Stimulated activated CD8-positive, alpha-beta memory T cell treated with anti-CD3 and anti-CD28 coated beads, Interleukin-4, amount 100 ng/mL, for 1 hour (primary cell): ENCODE results near the gene NOL6.
A peak's percentile ranks its signal among the peaks of the same experiment; 100 is the strongest.
"Not testable (repeated sequence)": the region's sequence is repeated elsewhere in the genome, so short reads cannot be mapped to it uniquely, and the experiment has no call there.

Experiments used
- DNase-seq, 2 donors: peaks; one replicate each; pipeline ENCODE4 v3.0.0-alpha.2; 2020; ENCODE audit warnings: low read depth in 2 of 2, low spot score in 1 of 2

Gene NOL6

DNA sequence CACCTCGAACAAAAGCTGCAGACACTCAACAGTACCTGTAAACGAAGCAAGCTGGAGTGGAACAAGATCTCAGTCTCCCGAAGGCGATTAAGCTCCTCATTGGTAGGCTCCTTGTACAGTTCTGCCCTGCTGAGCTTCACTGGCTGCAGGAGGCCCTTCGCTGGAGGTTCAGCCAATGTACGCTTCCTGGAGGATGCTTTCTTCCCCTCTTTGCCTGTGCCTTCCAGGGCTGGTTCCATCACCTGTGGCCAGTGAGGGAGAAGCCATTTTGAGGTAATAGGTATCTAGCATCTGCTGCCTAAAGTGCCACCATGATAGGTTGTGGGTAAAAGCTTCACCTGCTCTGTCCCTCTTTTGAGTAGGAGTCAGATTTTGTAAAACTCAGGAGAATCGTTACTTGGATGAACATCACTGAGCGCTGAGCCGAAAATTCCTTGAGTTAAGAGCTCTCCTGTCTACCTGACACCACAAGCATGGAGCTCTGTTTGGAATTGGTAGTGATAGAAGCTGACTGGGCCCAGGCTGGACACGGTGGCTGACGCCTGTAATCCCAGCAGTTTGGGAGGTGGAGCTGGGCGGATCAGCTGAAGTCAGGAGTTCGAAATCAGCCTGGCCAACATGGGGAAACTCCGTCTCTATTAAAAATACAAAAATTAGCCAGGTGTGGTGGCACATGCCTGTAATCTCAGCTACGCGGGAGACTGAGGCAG, 1.4 kb downstream of the NOL6 start:
- DNase-seq: no peak

DNA sequence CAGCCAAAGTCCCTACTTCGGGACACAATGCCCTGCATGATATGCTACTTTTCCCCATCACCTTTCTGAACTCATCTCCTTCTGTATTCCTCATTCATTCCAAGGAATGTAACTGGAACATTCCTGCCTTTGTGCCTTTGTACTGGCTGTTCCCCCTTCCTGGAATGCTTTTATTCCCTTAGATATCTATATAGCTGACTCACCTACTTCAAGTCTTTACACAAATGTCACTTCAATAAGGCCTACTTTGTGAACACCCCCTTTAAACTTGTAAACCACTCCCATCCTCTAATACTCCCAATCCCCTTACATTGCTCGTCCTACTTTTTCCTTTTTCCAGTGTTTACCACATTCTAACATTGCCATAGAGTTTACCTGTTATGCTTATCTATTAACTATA, 2.4 kb downstream of the NOL6 start:
- no peak for DNase-seq

DNA sequence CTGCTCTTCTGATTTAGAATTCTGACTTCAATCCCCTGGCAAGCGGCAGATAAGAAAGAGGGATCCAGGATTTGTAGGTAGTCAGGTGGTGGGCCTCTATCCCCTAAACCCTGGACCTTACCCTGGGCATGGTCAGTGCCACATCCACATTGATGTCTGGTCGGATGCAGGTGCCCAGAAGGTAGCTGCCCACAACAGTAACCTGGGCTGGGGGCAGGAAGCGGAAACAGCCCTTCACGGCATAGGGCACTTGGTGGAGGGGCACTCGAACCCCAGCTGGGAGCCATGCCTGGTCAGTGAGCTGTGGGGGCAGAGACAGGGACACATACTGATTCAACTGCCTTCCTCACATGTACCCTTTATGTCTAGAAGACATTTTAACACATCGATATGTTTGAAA, 3.8 kb downstream of the NOL6 start:
- no peak for DNase-seq

DNA sequence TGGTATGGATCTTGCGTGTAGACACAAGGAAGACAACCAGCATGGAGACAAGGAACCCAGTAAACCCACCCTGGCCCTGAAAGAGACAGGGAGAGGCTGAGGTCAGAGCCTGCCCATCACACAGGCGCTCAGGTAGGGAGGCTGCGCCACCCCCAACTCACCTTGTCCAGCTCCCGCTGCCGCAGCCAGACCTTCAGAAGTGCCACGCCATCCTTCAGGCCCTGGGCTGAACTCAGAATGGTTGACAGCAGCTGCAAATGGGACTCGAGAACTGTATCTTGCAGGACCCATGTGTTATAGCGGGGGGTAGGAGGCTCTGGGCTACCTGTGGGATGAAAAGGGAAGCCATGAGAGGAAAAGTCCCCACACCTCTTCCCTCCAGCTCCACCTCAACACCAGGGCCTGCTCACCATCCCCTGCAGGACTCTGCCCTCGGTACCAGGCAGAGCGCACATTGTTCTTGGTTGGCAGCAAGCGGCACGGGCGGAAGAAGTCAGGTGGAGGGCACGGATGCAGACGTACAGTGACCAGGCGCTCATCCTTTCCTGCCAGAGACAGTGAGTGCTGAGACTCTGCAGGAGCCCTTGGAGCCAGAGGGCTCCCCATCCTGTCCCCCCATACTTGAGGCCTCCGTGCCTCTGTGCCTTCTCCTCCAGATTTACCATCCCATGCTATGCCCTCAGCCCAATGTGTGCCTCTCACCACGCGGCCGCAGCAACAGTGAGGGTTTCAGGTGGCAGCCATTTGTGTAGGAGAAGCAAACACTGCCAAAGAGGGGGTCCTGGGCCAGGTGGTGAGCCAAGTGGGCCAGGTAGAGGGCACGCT, 4.7 kb downstream of the NOL6 start:
- no peak for DNase-seq

DNA sequence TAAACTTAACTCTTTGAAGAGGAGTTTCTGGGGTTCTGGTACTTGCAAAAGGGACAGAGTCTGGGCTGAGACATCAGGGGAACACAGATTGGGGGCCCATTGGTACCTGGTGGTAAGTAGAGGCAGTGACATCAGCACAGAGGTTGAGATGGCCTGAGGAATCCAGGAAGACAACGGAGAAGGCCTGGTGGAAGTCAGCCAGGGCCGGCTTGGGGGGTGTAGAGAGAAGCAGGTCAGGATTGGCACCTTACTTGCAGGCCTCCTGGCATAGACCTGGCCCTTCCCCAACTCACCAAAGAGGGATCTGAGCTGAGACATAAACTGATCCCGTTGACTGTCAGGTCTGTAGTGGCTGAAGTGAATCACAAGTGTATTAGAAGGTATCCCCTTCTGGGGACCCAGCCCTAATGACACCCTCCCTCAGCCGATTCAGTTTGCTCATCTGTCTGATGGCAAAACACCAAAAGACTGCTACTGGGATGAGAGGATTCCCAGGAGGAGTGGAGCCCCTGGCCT, 5.5 kb downstream of the NOL6 start:
- DNase-seq: no peak

DNA sequence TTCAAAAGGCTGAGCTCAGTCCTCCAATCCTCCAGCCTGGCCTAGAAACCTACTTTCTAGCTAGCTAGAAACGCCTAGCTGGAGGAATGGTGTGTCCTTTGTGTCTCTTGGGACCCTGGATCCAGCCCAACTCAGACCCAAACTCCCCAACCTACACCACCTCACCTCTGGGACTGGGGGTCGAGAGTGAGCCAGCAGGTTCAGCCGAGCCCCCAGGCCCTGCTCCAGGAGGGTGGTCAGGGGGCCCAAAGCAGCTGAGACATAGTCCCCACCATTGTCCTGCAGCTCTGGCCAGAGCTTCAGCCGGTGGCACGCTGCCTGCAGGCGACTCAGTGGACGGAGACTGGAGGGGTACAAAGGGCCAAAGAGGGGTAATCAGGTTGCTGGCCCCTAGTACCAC, 6.2 kb downstream of the NOL6 start:
- no peak for DNase-seq

DNA sequence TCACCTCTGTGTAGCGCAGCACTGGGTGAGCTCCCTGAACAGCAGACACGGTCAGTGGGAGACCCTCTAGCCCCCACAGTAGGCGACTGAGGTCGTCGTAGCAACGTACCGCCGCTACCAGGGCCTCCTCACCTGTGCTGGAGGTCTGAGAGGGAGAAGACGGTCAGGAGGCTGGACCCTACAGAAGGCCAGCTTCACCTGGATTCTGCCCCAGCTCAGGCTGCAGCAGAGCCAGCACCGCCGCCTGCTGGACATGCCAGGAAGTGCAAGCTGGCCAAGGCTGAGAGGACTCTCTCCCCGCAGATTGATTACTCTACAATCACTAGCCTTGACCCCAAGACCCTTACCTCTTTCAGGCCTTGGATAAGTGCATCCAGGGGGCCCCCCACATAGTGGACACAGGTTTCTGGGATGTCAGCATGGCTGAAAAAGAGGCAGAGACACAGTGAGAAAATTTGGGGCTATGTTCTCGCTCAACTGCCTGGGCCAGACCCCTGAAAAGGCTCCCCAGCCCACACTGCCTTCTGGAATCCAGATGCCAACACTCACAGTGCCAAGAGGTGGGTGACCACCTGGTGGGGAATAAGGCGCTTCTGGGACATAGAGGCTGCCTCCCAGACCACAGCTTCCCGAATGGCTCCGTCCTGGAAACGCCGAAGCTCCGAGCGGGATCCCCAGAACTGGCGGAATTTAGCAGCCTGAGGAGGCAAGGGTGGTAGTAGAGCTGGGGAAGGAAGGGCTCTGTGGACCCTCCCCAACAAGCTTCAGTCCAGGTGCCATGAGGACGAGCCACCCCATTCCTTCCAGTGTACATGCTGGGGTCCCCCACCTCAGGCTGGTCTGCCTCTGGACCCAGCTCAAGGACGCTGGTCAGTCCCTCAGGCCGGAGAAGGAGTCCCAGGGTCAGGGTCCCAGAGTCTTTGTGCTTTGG, 6.9 kb downstream of the NOL6 start:
- DNase-seq: peak; percentile 53 to 56

DNA sequence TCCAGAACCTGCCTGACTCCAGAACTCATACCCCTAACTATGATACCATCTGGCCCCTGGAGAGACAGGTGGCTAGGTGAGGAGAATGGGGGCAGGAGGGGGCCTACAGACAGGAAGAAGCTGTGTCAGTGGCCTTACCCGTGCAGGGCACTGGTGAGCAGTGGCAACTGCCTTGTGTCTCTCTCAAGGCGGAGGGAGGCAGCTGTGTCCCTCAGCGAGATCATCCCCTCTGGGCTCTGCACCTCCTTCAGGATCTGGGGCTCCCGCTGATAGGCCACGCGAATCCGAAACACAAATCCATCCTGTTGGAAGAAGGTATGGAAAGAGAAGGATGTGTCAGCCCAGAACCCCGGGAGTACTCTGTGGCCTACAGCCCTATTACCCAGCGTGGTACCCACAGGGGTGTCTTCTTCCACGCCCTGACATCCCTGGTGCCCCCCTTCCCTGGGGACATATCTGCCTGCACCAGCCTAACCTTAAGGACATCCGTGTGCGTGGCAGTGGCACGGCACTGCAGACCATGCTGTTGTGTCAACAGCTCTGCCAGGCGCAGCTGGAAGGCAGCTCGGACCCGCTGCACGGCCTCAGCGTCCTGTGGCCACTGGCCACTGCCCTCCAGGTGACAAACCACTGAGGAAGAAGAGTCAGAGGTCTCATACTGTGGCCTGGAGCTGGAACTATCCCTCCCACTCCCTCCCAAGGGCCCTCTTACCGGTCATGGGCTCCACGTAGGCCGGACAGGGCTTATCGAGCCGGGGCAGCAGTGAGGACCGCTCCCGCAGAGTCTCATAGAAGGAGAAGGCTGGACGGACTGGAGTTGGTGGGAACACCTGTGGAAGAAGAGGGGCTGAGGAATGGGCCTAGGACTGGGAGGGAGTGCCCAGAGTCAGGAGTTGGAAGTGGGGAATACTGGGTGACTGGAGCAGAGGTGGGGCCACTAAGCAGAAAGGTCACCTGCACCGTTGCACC, 7.8 kb downstream of the NOL6 start:
- DNase-seq: no peak

DNA sequence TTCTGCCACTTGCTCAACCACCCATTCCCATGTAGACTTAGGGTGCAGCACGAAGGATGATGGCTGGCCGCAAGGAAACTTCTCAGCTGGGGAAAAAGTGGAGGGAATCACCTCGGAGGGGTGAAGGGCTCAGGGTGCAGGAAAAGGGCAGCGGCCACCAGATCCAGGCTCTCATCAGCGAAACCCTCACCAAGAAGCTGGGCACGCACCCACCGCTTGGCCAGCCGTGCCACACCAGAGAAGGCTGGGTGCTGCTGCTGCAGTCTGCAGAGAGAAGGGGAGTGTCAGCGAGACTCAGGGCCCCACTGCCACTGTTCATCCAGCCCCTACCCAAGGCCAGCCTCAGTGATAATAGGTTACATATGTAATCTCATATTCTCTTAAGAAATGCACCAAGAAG, 8.6 kb downstream of the NOL6 start:
- no peak for DNase-seq

DNA sequence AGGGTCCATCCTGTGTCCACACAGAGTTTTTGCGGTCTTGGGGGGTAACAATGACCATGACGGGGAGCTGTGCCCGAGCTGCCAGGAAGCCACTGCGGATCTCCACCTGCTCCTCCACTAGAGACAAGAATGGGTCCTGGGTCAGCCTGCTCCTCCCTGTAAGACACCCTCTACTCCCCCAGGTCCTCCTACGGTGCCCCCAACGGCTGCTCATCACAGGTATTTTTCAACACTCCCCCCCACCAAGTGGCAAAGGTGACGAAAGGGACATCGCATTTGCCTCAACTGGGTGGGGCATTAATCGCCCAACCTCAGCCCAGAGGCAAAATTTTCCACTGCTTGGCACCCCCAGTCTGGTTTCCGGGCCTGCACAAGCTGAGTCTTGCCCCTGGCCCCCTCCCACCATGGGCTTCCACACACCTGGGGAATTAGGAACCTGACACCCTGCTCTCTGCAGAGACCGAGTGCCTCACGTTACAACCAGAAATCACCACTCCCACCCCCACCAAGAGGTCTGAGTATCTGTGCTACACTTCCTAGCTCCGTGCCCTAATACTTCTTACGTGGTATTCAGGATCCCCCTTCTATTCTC, 9.6 kb downstream of the NOL6 start:
- no peak for DNase-seq

DNA sequence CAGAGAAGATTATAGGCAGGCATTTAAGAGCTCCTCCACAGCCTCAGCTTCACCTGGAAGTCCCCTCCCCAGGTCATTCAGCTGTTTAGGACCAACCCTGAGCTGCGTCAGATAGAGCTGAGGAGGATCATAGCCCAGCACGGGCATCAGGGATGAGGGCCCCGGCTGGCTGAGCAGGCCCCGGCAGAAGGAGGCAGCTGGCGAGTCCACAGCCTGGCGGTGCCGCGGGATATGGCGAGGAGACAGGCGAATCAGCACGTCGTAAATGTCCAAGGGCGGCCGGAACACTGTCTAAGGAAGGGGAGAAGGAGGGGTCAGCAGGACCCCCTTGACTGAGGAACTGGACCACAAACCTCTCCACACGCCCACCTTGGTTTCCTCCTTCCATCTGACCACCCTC, 10.6 kb downstream of the NOL6 start:
- DNase-seq: no peak

DNA sequence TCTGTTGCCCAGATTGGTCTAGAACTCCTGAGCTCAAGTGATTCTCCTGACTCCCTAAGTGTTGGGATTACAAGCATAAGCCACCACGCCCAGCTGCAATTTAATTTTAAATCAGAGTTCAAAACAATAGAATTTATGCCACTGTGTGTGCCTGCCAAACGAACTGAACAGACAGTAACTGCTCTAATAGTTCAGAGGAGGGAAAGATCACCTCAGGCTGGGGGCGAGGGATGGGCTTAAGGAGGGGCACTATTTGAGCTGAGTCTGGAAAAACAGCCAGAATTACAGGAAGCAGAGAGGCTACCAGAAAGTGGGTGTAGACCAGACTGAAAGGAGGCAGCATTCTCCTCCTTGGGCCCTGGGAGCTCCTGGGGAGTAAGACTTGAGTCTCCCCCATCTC, 12.2 kb downstream of the NOL6 start:
- no peak for DNase-seq

DNA sequence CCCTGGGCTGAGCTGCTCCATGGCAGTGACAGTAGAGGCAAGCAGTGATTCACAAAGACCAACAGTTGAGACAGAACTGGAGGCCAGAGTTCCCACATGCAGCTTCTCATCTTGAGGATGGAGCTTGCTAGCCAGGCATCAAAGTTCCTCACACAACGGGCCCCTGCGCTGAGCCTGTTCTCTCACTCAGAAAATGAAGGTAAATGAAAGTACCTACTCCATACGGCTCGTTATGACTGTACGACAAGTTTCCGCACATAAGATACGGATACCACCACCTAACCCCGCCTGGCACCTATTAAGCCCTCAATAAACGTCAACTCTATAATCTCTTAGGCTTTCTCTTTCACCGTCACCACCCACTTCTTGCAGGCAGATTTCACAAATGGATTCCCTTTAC, 12.9 kb downstream of the NOL6 start:
- no peak for DNase-seq

DNA sequence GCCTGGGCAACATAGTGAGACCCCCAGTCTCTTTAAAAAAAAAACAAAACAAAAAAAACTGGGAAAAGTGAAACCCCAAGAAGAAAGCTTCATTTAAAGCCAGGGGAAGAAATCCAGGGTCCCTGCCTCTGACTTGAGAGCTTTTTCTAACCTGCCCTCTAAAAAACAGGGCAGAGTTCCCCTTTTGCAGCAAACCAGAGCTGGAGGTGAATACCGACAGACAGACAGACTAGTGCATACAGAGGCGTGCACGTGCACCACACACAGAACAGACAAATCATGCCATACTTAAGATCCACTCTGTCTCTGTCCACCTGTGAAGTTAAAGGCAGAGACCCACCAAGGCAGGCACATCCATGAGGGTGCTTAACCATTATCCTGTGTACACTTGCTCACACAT, 14.6 kb downstream of the NOL6 start:
- no peak for DNase-seq

DNA sequence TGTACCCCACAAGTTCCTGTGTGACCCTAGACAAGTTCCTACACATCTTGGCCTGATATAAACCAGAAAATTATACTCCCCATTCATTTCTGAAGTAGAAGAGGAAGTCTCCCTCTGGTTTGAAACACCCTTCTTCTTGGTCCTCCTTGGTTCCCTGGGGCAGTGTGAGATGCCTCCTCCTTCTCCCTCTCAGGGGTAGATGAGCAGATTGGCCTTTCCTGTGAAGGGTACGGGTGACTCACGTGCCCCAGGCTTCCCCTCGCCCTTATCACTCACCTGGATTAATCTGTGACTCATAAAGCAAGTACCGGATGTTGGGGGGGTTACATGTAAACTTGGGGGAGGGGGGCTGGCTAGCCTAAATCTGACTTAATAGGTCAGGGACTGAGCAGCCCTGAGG, 15.3 kb downstream of the NOL6 start:
- peak in 1 of 2 donors; percentile 50 for DNase-seq

DNA sequence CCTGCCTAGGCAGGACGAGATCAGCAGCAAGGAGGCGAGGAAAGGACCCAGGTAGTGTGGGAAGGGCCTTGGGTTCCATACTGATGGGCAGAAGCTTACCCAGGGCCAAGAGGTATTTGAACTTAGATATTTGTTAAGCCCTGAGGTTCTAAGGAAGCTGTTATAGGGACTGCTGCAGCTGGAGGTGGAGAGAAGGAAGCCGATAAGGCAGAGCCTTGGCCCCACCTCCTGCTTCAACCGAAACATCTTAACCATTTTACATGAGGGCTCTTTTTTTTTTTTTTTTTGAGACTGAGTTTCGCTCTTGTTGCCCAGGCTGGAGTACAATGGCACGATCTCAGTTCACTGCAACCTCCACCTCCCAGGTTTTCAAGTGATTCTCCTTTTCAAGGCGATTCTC, 17.8 kb downstream of the NOL6 start:
- no peak for DNase-seq

DNA sequence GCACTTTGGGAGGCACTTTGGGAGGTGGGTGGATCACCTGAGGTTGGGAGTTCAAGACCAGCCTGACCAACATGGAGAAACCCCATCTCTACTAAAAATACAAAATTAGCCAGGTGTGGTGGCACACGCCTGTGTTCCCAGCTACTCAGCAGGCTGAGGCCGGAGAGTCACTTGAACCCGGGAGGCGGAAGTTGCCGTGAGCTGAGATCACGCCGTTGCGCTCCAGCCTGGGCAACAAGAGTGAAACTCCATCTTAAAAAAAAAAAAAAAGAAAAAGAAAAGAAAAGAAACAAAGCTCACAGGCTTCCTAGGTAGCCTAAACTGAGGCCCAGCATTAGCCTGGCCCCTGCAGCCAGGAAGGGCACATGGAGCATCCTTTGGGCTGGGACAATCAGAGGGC, 18.3 kb downstream of the NOL6 start:
- not testable (repeated sequence) for DNase-seq

DNA sequence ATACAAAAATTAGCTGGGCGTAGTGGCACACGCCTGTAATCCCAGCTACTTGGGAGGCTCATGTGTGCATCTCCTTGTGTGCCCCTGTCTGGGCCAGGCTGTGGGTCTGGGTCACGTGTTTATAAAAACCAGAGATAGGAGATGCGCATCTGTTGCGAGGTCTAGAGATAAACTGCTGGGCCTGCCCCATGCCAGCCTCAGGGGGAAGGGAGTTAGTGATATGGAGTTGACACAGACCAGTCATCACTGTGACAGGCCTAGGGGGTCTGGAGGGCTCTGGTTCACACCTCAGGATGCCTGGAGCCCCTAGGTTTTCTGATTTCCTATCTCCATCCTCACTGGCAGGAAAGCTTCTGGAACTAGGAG, 19.1 kb downstream of the NOL6 start:
- DNase-seq: not testable (repeated sequence)

DNA sequence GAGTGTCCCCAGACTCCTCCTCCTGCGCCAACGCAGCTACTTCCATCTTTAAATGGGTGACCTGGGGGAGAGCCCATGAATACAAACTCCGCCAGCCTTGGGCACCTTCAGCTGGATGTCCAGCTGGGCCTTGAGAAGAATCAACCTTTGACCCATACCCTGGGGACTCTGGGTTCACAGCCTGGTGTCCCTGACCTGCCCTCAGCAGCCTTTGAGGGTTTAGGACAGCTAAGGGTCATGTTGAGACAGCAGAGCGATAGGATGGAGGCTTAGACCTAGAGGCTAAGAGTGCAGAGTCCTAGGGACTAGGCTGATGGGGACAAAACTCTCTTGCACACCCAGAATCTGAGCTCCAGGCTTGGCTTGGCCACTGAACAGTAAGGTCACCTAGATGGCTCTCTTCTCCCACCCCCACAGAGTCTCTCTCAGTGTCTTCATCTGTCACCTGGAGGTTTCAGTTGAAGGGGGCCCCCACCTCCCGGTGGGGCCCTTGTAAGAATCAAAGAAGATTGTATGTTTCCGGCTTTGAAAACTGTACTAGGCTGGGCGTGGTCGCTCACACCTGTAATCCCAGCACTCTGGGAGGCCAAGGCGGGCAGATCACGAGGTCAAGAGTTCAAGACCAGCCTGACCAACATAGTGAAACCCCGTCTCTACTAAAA, 19.6 kb downstream of the NOL6 start:
- no peak for DNase-seq
